Lung (tissue), 5 donors: ENCODE results near the gene NETO1. TPM values are rescaled to one million over a fixed set of nuclear protein-coding genes. Genes with fewer than 3 reads are reported as not detected.

Source experiments
- polyA plus RNA-seq, 2 donors: library from polyadenylated mRNA; stranded (reverse); fragments of 200-250 nt; gene quantifications; one replicate each; pipeline ENCODE4 v1.2.1, GENCODE V29; 2013
- small RNA-seq: library from RNA; depleted of rRNA; stranded (forward); fragments of <200 nt; gene quantifications from one replicate; pipeline ENCODE3, GENCODE V24; 2014; ENCODE audit warnings: low replicate concordance
- total RNA-seq, 2 donors: library from RNA; depleted of rRNA in 1 of 2; stranded (reverse); fragments of >200 nt in 1 of 2; gene quantifications; one replicate each; pipeline ENCODE4 v1.2.1, GENCODE V29; 2014 to 2021
- donor health status: Bipolar disorder and iron deficiency.
- donor health status: healthy.
- donor health status: DM: yes; HTN: yes; CAD: no.

NETO1 gene
- total and polyA plus RNA-seq, 4 donors: 0.05 TPM; not detected in 3

Small RNAs within 50 kb of the gene (small RNA-seq; reads per million reads assigned to genes)
- gene MIR548AV (not detected), gene RNA5SP460 (0.10 reads per million)
